Measurements from ENCODE around the gene METTL14. TPM values are rescaled to one million over a fixed set of nuclear protein-coding genes. Genes with fewer than 3 reads are reported as not detected.

The METTL14 gene
- total RNA-seq, 1 experiment from 2014 or later = 22.4 TPM

GRCh38 chr4:118703118-118703517 is 17.9 kb downstream of the METTL14 start:
- in situ Hi-C loops (cut with HindIII; ENCODE audit: low pct_unique_long_range_greater_than_20kb, low sequenced_read_pairs) (no loop called here), intact Hi-C loops (cut with micrococcal nuclease; ENCODE audit: unreplicated experiment) (no loop called here)
- H3K36me3 ChIP-seq (ENCODE audit: control insufficient read depth, insufficient read depth, low read length) = peaks cover 11% of the 10 kb centered on the region
- ATAC-seq (no peak), DNase-seq (ENCODE audit: low read depth, low spot score) (no peak)
- no peak overlapping the region for H3K4me3 ChIP-seq (ENCODE audit: low read depth in 2 of 2, low read length in 2 of 2)
- no peak overlapping the region for H3K27ac ChIP-seq (ENCODE audit: low read length)
- no peaks in the 10 kb centered on the region for H3K27me3 ChIP-seq (ENCODE audit: control insufficient read depth, insufficient read depth, low read length)
- H3K9me3 ChIP-seq (ENCODE audit: control insufficient read depth, insufficient read depth, low read depth, low read length) = no peaks in the 10 kb centered on the region
- CTCF ChIA-PET = no interaction called here
- BruUV-seq (replicated peaks) = no TSS peak
- H3K4me1 ChIP-seq (ENCODE audit: control insufficient read depth, insufficient read depth, low read length) = no peaks in the 10 kb centered on the region
- POLR2A ChIA-PET = no interaction called here
- TF ChIP-seq REST (IDR thresholded peaks at IDR 0.05; ENCODE audit: insufficient read depth in 1 of 2, low read depth in 2 of 2, low read length in 1 of 2) (no peak), TCF7L2 (IDR thresholded peaks at IDR 0.05; ENCODE audit: low read depth, low read length) (no peak), POLR2AphosphoS5 (IDR thresholded peaks at IDR 0.05; ENCODE audit: low read depth, low read length) (no peak), SIN3A (IDR thresholded peaks at IDR 0.05; ENCODE audit: borderline replicate concordance, insufficient read depth, low read depth, low read length) (no peak), CTCF (IDR thresholded peaks at IDR 0.05) (no peak)

- ChIA-PET CTCF (no interaction called here), POLR2A (no interaction called here)
- Histone ChIP-seq H3K4me3 (ENCODE audit: low read depth in 2 of 2, low read length in 2 of 2) (no peak overlapping the region), H3K27me3 (ENCODE audit: control insufficient read depth, insufficient read depth, low read length) (no peaks in the 10 kb centered on the region), H3K36me3 (ENCODE audit: control insufficient read depth, insufficient read depth, low read length) (peaks cover 3% of the 10 kb centered on the region; the same call in 1 of the 2 replicates), H3K9me3 (ENCODE audit: control insufficient read depth, insufficient read depth, low read depth, low read length) (no peaks in the 10 kb centered on the region), H3K27ac (ENCODE audit: low read length) (no peak overlapping the region), H3K4me1 (ENCODE audit: control insufficient read depth, insufficient read depth, low read length) (no peaks in the 10 kb centered on the region)
- intact Hi-C loops (cut with micrococcal nuclease; ENCODE audit: unreplicated experiment) = no loop called here
- no peak for ATAC-seq
- in situ Hi-C loops (cut with HindIII; ENCODE audit: low pct_unique_long_range_greater_than_20kb, low sequenced_read_pairs) = no loop called here
- DNase-seq (ENCODE audit: low read depth, low spot score) = no peak
- TF ChIP-seq REST (IDR thresholded peaks at IDR 0.05; ENCODE audit: insufficient read depth in 1 of 2, low read depth in 2 of 2, low read length in 1 of 2) (no peak), POLR2AphosphoS5 (IDR thresholded peaks at IDR 0.05; ENCODE audit: low read depth, low read length) (no peak), TCF7L2 (IDR thresholded peaks at IDR 0.05; ENCODE audit: low read depth, low read length) (no peak), CTCF (IDR thresholded peaks at IDR 0.05) (no peak), SIN3A (IDR thresholded peaks at IDR 0.05; ENCODE audit: borderline replicate concordance, insufficient read depth, low read depth, low read length) (no peak)
- BruUV-seq (replicated peaks) = no TSS peak
Observed at GRCh38 chr4:118711052-118711451, 25.9 kb downstream of the METTL14 start.

Measured in Panc1 (cell line).